Stimulated activated CD8-positive, alpha-beta memory T cell treated with anti-CD3 and anti-CD28 coated beads, Interleukin-7, amount 100 ng/mL, for 48 hours (primary cell): ENCODE results near the gene OTOA.
"Not testable (repeated sequence)": the region's sequence is repeated elsewhere in the genome, so short reads cannot be mapped to it uniquely, and the experiment has no call there.

Experiments
- DNase-seq, 2 donors: peaks; one replicate each; pipeline ENCODE4 v3.0.0-alpha.2; 2020; ENCODE audit warnings: low read depth in 1 of 2; ENCODE audit errors: extremely low read depth in 1 of 2

The OTOA gene

GRCh38 chr16:21639493-21639892 is 24.3 kb upstream of the OTOA start:
- DNase-seq: no peak

GRCh38 chr16:21641916-21642315 is 21.9 kb upstream of the OTOA start:
- no peak for DNase-seq

DNA sequence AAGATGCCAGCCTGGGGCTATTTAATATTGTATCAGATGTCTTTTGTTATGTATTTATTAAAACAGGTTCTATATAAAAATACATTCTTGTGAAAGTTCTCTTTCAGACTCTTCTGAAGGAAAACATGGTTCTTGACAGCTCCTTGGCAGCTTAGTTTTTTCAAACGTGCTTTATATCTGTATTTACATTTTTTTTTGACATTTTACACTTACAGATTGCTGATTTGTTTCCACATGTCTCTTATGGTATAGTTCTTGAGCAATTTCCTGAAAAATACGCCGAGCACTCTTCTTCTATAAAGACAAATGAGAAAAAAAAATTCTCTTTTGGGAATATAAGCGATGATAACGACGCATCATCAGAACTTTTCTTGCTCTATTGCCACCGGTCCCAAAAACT is 20.9 kb upstream of the OTOA start:
- no peak for DNase-seq

DNA sequence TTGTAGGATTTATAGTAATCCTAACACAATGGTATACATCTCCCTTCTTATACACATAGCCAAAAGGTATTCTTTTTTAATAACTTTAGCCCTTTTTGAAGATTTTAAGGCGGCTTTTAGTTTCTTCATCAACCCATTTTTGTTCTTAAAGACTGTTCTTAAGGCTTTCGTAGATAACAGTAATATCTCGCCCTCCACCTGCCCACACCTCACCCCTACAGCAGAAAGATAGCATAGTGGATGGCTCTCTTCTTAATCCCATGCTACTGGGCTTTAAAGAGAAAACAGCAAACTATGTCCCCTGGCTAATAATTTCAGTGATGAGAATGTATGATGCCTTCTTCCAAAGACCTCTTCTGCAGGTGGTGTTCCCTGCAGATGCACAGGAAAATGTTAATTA is 20.0 kb upstream of the OTOA start:
- DNase-seq: no peak

DNA sequence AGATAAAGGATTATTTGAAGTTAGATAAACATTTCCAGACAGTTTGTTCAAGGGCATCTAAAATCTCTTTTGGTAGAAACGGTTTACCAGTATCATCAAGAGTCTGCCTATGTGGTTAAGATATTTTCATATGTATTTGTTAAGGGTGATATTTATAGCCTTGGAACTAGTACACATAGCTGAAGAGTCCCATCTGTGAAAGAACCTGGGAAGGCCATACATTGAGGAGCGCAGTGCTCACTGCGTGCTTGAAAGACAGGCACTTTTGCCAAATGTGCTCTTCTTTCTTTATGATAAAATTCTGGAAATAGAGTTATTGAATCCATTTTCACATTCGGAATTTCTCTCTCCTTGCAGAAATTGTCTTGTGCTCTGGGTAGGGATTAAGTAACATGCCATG is 19.1 kb upstream of the OTOA start:
- DNase-seq: no peak

DNA sequence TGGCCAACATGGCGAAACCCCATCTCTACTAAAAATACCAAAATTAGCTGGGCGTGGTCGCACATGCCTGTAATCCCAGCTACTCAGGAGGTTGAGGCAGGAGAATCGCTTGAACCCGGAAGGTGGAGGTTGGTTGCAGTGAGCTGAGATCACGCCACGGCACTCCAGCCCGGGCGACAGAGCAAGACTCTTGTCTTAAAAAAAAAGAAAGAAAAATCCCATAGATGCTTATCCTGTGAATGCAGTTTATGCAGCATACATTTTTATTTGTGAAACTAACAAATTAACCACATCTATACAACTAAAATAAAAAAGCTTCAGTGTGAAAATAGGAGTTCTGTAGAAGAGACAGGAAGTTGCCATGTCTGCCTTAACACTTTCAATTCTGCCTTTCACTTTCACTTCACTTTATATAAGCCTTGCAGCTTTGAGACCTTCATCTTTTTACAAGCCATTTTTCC is 18.5 kb upstream of the OTOA start:
- DNase-seq: no peak

- no peak for DNase-seq
Observed at GRCh38 chr16:21646091-21646490, 17.7 kb upstream of the OTOA start.

DNA sequence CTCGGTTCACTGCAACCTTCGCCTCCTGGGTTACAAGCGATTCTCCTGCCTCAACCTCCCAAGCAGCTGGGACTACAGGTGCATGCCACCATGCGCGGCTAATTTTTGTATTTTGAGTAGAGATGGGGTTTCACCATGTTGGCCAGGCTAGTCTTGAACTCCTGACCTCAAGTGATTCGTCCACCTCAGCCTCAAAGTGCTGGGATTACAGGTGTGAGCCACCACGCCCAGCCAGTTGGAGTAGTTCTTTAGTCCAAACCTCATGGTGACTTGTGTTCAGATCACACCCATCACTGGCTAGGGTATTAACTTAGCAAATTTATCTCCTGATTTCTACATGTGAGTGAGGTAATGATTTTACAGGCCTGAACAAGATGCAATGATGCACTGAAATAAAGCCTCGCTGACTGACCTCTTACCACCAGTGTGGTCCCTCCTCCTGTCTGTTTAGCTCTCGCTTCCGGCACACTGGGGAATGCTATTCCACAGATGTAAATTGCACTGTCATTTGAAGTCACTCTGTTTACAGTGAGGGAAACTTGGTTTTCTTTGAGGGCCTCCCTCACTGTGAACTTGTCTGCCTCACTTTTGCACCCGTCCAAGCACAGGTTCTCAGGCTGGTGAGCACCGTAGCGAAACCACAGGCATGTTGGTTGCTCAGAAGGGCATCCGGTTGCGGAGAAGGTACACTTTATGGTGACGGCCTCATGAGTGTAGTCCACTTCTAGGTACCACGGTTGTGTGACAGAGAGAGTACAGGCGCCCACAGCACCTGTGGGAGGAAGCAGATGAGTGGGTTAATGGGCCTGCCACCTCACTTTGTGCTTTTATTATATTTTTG is 16.8 kb upstream of the OTOA start:
- peak; percentile 53 to 79 for DNase-seq

DNA sequence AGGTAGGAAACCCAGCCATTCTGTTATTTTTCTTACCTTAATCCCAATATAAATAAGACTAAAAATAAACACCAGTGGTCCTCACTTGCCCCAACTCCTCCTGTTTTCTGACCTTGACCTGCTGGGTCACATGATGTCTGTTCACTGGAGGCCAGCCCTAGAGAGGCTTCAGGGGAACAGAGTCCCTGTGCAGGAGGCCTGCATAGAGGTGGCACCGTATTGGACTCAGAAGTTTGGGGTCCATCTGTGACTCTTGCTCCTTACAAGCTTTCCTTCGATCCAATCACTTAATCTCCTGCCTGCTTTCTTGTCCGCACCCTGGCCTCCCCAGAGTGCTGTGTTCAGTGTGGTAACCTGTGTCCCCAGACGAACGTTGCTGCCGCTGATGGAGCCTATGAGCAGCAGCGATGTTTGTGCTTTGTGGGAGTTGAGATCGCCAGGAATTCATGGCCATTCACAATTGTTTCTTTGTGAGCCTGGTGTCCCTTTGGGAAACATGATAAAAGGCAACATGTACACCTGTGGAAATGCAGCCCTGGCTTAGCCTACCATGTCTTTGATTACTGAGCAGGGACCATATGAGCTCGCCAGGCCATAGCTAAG is 16.1 kb upstream of the OTOA start:
- DNase-seq: no peak

GRCh38 chr16:21649826-21650406 is 13.9 kb upstream of the OTOA start:
- not testable (repeated sequence) for DNase-seq

DNA sequence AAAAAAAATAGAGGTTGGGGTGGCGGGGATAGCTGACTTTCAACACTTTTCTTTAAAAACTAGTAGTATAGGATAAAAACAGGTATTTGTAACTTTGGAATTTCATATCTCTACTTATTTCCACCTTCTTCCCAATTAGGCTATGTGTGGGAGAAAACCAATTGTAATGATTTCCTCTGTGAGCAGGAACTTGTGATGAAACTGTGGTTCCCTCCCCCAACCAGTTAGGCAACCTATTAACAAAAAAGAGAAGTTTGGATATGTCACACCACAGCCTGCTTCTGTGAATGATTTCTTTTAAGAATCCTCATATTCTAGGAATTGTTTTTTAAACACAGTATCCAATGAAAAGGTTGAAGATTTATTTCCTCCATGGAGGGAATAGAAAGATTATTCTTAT is 13.2 kb upstream of the OTOA start:
- no peak for DNase-seq

DNA sequence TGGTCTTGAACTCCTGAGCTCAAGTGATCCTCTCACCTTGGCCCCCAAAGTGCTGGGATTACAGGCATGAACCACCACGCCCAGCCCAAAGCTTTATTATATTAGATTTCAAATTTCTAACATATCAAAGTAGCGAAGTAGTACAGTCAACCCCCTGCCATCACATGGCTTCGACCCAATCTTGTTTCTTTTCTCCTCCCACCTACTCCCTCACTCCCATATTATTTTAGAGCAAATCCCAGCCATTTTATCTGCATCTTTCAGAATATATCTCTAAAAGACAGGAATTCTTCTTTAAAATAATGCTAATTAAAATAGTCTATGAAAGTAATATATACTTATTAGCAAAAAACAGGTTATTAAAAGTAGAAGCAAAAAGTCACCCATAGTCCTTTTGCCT is 12.3 kb upstream of the OTOA start:
- DNase-seq: no peak

GRCh38 chr16:21652453-21652852 is 11.3 kb upstream of the OTOA start, which contains the start of gene IGSF6:
Gene IGSF6 (minus strand): TSS chr16:21652608. CDS start chr16:21652598, 10 bp downstream.
- no peak for DNase-seq

DNA sequence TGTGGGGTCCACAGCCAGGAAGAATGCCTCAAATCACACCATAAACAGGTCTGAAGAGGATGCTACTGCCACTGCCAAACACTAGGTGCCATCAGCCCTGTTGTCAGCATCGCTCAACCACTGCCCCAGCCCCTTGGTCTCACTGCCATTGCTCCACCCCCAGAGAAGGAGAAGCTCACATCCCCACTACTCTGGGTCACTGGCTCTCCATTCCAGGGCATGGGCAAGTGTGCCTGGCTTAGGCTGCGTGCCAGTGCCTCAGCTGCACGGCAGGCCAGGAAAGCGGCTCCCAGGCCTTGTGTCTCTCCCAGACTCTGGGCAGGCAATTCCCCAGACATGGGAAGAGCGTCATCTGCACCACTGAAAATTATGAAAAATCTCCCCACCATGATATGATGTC is 10.2 kb upstream of the OTOA start:
- DNase-seq: no peak

DNA sequence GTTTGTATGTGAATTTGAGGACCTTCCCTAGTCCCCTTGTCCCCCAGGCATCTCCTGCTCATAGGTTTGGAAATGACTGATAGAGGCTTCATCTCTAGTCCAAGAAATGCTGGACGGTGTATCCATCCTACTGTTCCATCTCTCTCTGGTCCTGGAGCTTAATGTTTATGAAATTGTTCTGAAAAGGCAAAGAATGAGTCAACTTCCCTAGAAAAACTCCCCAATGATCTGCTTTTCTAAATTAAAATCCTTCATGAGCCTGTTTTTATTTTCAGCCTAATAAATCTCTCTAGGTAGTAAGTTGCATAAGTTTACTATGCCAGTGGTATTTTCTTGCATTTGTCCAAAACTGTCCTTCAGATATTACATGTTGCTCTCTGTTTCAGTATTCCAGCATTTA is 9.3 kb upstream of the OTOA start:
- no peak for DNase-seq

DNA sequence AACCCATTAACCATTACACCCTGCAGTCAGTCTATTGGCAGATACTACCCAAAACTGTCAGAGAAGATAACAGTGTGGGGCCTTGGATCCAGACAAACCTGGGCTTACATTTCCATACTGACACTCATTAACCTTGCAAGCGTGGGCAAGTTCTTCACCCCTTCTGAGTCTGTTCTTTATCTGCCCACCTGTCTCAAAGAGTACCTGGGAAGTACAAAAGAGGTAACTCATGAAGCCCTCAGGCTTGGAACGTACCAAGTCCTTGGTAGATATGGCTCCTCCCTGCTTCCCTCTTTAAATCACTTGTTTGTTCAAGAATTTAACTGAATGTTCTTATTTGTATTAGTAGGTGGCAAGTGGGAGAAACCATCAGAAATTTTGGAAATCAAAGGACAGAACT is 8.9 kb upstream of the OTOA start:
- DNase-seq: no peak

- DNase-seq: peak in 1 of 2 donors; percentile 12
Observed at GRCh38 chr16:21656795-21657768, 6.7 kb upstream of the OTOA start.

- DNase-seq: no peak
Observed at GRCh38 chr16:21659124-21659523, 4.6 kb upstream of the OTOA start.

- DNase-seq: no peak
Observed at GRCh38 chr16:21664801-21665492, 1.2 kb downstream of the OTOA start.

DNA sequence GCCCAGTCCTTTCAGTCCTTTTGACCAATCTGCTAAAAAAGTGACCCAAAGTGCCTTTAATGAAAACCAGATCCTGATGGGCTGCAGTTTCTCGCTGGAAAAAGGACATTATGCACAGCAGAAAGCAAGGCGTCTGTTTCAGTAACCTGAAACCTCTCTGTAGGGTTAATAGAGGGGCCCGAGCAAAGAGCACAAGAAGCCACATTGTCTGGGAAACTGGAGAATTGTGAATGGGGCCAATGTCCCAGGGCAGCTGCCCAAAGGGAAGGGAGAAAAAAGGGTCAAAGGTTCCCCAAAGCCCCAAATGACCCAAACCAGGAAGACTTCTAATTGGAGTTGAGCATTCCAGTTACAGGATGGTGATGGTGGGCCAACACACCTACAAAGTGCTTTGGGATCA is 3.0 kb downstream of the OTOA start:
- no peak for DNase-seq
